Measurements from ENCODE around the gene BSN. TPM values are rescaled to one million over a fixed set of nuclear protein-coding genes. Genes with fewer than 3 reads are reported as not detected.

The BSN gene
- total RNA-seq, 1 donor from 2014 or later = 0.77 TPM

- no peaks in the 10 kb centered on the region for H3K9me3 Mint-ChIP-seq (ENCODE audit: low read depth)
- no peak for TF ChIP-seq CTCF (IDR thresholded peaks at IDR 0.05)
- H3K27ac Mint-ChIP-seq (ENCODE audit: unreplicated experiment) = no peak overlapping the region
- H3K27me3 Mint-ChIP-seq (ENCODE audit: low read depth) = peaks cover 2% of the 10 kb centered on the region
- no peaks in the 10 kb centered on the region for H3K4me1 Mint-ChIP-seq (ENCODE audit: low read depth)
- H3K4me3 Mint-ChIP-seq (ENCODE audit: unreplicated experiment) = no peak overlapping the region
- no peak for DNase-seq (ENCODE audit: low spot score)
- H3K36me3 Mint-ChIP-seq (ENCODE audit: low read depth) = no peaks in the 10 kb centered on the region
Observed at GRCh38 chr3:49657208-49657915, 103.1 kb downstream of the BSN start.

GRCh38 chr3:49658711-49659110 lies 104.4 kb downstream of the BSN start:
- DNase-seq (ENCODE audit: low spot score) = no peak
- no peak for TF ChIP-seq CTCF (IDR thresholded peaks at IDR 0.05)
- H3K9me3 Mint-ChIP-seq (ENCODE audit: low read depth) = no peaks in the 10 kb centered on the region
- H3K36me3 Mint-ChIP-seq (ENCODE audit: low read depth) = no peaks in the 10 kb centered on the region
- no peaks in the 10 kb centered on the region for H3K4me1 Mint-ChIP-seq (ENCODE audit: low read depth)
- H3K27ac Mint-ChIP-seq (ENCODE audit: unreplicated experiment) = no peak overlapping the region
- peaks cover 2% of the 10 kb centered on the region for H3K27me3 Mint-ChIP-seq (ENCODE audit: low read depth)
- H3K4me3 Mint-ChIP-seq (ENCODE audit: unreplicated experiment) = no peak overlapping the region

GRCh38 chr3:49659756-49660155 lies 105.5 kb downstream of the BSN start:
- H3K9me3 Mint-ChIP-seq (ENCODE audit: low read depth) = no peaks in the 10 kb centered on the region
- H3K4me1 Mint-ChIP-seq (ENCODE audit: low read depth) = no peaks in the 10 kb centered on the region
- H3K36me3 Mint-ChIP-seq (ENCODE audit: low read depth) = no peaks in the 10 kb centered on the region
- no peak overlapping the region for H3K4me3 Mint-ChIP-seq (ENCODE audit: unreplicated experiment)
- no peak overlapping the region for H3K27ac Mint-ChIP-seq (ENCODE audit: unreplicated experiment)
- no peak for TF ChIP-seq CTCF (IDR thresholded peaks at IDR 0.05)
- peaks cover 2% of the 10 kb centered on the region for H3K27me3 Mint-ChIP-seq (ENCODE audit: low read depth)
- no peak for DNase-seq (ENCODE audit: low spot score)

- no peak for DNase-seq (ENCODE audit: low spot score)
- Mint-ChIP-seq H3K4me1 (ENCODE audit: low read depth) (no peaks in the 10 kb centered on the region), H3K27ac (ENCODE audit: unreplicated experiment) (no peak overlapping the region), H3K27me3 (ENCODE audit: low read depth) (peaks cover 2% of the 10 kb centered on the region), H3K36me3 (ENCODE audit: low read depth) (no peaks in the 10 kb centered on the region), H3K9me3 (ENCODE audit: low read depth) (no peaks in the 10 kb centered on the region), H3K4me3 (ENCODE audit: unreplicated experiment) (no peak overlapping the region)
- no peak for TF ChIP-seq CTCF (IDR thresholded peaks at IDR 0.05)
Observed at GRCh38 chr3:49661281-49661680, 107.0 kb downstream of the BSN start.

- H3K9me3 Mint-ChIP-seq (ENCODE audit: low read depth) = no peaks in the 10 kb centered on the region
- H3K4me1 Mint-ChIP-seq (ENCODE audit: low read depth) = peaks cover 7% of the 10 kb centered on the region
- no peak for DNase-seq (ENCODE audit: low spot score)
- H3K4me3 Mint-ChIP-seq (ENCODE audit: unreplicated experiment) = no peak overlapping the region
- H3K27ac Mint-ChIP-seq (ENCODE audit: unreplicated experiment) = no peak overlapping the region
- H3K27me3 Mint-ChIP-seq (ENCODE audit: low read depth) = peaks cover 2% of the 10 kb centered on the region
- no peak for TF ChIP-seq CTCF (IDR thresholded peaks at IDR 0.05)
- no peaks in the 10 kb centered on the region for H3K36me3 Mint-ChIP-seq (ENCODE audit: low read depth)
Observed at GRCh38 chr3:49662021-49662420, 107.7 kb downstream of the BSN start.

Data from chondrocyte (in vitro differentiated cells).